Measurements from ENCODE around the gene TBCE. TPM values are rescaled to one million over a fixed set of nuclear protein-coding genes. Genes with fewer than 3 reads are reported as not detected.

TBCE gene
- total and polyA plus RNA-seq, 9 of the 15 experiments (the other 6 are each of a cell fraction or from before 2014, with no cell fraction given) = 52.6 to 92.1 (median 82.1) TPM

DNA sequence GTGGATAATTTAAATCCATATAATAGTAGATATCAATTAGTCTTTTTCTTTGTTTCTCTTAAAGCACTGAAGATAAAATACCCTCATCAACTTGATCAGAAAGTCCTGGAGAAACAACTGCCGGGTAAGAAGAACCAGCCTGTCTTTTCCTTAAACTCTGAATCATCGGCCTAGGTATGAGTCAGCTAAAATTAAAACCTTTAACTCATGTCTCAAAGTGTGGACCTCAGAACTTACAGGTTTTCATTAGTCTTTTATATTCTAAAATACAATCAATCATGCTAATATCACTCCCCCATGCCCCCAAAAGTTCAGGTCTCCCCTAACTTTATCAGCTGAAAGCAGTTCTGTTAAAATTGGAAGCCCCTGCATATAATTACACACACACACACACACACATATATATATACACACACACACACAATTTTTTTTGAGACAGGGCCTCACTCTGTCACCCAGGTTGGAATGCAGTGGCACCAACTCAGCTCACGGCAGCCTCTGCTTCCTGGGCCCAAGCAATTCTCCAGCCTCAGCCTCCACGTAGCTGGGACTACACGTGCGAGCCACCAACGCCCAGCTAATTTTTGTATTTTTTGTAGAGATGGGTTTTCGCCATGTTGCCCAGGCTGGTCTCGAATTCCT is 75.7 kb downstream of the TBCE start (continued):
- TF ChIP-seq, protein P1, sequence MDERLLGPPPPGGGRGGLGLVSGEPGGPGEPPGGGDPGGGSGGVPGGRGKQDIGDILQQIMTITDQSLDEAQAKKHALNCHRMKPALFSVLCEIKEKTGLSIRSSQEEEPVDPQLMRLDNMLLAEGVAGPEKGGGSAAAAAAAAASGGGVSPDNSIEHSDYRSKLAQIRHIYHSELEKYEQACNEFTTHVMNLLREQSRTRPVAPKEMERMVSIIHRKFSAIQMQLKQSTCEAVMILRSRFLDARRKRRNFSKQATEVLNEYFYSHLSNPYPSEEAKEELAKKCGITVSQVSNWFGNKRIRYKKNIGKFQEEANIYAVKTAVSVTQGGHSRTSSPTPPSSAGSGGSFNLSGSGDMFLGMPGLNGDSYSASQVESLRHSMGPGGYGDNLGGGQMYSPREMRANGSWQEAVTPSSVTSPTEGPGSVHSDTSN (CRISPR knock-in tag; IDR thresholded peaks at IDR 0.05; ENCODE audit: low read depth) = no peak
- TF ChIP-seq, protein P1 (tag; conservative IDR thresholded peaks at IDR 0.05; ENCODE audit: low read depth) = peak; percentile 66
- no peak for TF ChIP-seq ARNT (IDR thresholded peaks at IDR 0.05)
- no peak for TF ChIP-seq ZNF785 (CRISPR knock-in tag; IDR thresholded peaks at IDR 0.05)
- no peak for TF ChIP-seq ZNF232 (CRISPR knock-in tag; IDR thresholded peaks at IDR 0.05)
- TF ChIP-seq BRD9 (IDR thresholded peaks at IDR 0.05; ENCODE audit: low read depth, partially characterized antibody) = peak; percentile 31
- TF ChIP-seq STAT5B (CRISPR knock-in tag; IDR thresholded peaks at IDR 0.05) = no peak
- TF ChIP-seq CBFA2T2 (conservative IDR thresholded peaks at IDR 0.05) = no peak
- TF ChIP-seq MYNN (IDR thresholded peaks at IDR 0.05) = no peak
- no peak for TF ChIP-seq MYNN (CRISPR knock-in tag; IDR thresholded peaks at IDR 0.05)
- TF ChIP-seq ZNF644 (tag; IDR thresholded peaks at IDR 0.05; ENCODE audit: low read depth) = no peak
- TF ChIP-seq HNRNPH1 (optimal IDR thresholded peaks at IDR 0.05; ENCODE audit: low read depth, low read length) = no peak
- no peak for TF ChIP-seq HDAC1 (IDR thresholded peaks at IDR 0.05)
- no peak for TF ChIP-seq TCF7L2 (IDR thresholded peaks at IDR 0.05; ENCODE audit: low read depth, low read length)
- TF ChIP-seq, protein P2, sequence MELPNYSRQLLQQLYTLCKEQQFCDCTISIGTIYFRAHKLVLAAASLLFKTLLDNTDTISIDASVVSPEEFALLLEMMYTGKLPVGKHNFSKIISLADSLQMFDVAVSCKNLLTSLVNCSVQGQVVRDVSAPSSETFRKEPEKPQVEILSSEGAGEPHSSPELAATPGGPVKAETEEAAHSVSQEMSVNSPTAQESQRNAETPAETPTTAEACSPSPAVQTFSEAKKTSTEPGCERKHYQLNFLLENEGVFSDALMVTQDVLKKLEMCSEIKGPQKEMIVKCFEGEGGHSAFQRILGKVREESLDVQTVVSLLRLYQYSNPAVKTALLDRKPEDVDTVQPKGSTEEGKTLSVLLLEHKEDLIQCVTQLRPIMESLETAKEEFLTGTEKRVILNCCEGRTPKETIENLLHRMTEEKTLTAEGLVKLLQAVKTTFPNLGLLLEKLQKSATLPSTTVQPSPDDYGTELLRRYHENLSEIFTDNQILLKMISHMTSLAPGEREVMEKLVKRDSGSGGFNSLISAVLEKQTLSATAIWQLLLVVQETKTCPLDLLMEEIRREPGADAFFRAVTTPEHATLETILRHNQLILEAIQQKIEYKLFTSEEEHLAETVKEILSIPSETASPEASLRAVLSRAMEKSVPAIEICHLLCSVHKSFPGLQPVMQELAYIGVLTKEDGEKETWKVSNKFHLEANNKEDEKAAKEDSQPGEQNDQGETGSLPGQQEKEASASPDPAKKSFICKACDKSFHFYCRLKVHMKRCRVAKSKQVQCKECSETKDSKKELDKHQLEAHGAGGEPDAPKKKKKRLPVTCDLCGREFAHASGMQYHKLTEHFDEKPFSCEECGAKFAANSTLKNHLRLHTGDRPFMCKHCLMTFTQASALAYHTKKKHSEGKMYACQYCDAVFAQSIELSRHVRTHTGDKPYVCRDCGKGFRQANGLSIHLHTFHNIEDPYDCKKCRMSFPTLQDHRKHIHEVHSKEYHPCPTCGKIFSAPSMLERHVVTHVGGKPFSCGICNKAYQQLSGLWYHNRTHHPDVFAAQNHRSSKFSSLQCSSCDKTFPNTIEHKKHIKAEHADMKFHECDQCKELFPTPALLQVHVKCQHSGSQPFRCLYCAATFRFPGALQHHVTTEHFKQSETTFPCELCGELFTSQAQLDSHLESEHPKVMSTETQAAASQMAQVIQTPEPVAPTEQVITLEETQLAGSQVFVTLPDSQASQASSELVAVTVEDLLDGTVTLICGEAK (IDR thresholded peaks at IDR 0.05) = no peak; the same call in 1 of the 2 replicates
- TF ChIP-seq, protein P2 (CRISPR knock-in tag; IDR thresholded peaks at IDR 0.05) = no peak
